ENCODE measurements around the gene RBMXL3.
"Not testable (repeated sequence)": the region's sequence is repeated elsewhere in the genome, so short reads cannot be mapped to it uniquely, and the experiment has no call there.

RBMXL3 gene

DNA sequence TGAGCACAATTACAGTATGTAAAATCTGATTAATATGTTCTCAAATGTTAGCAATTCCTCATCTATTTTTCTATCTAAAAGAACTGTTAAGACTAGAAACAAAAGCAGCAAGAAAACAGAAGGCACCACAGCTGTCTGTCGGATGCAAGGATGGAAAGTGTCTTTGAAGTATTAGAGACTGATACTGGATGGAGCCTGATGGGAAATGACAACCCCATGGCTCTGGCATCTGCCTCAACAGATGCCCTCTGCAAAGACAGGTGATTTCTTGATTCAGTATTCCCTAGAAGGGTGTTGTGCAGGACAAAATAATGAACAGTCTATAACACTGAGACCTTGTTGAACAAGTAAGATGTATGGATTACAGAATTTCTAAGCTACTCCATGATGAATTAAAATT is 24.9 kb downstream of the RBMXL3 start:
- no peak overlapping the region for H3K4me3 ChIP-seq (replicated peaks in 1 of 2; ENCODE audit: low read depth in 2 of 2, low read length in 2 of 2)
- no peak for DNase-seq (ENCODE audit: low read depth in 2 of 2)
- TF ChIP-seq, protein P1, sequence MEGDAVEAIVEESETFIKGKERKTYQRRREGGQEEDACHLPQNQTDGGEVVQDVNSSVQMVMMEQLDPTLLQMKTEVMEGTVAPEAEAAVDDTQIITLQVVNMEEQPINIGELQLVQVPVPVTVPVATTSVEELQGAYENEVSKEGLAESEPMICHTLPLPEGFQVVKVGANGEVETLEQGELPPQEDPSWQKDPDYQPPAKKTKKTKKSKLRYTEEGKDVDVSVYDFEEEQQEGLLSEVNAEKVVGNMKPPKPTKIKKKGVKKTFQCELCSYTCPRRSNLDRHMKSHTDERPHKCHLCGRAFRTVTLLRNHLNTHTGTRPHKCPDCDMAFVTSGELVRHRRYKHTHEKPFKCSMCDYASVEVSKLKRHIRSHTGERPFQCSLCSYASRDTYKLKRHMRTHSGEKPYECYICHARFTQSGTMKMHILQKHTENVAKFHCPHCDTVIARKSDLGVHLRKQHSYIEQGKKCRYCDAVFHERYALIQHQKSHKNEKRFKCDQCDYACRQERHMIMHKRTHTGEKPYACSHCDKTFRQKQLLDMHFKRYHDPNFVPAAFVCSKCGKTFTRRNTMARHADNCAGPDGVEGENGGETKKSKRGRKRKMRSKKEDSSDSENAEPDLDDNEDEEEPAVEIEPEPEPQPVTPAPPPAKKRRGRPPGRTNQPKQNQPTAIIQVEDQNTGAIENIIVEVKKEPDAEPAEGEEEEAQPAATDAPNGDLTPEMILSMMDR (IDR thresholded peaks at IDR 0.05; ENCODE audit: low read depth, low read length): no peak

DNA sequence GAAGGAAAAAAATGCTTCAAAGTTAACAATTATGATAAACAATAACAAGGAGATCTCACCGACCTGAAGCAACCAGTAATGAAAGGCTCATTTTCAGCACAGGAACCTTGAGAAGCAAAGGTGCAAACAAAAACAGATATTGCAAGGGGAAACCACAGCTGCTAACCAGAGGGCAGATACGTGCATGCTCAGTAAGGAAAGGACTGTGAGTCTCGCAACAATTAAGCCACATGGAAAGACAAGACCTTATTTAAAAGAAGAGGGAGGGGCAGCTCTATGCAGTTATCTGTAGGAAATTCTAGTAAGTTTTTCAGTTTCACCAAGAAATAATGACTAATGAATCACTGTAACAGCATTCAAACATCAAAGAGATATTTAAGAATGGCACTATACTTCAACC is 25.4 kb downstream of the RBMXL3 start:
- DNase-seq (ENCODE audit: low read depth in 2 of 2): no peak
- H3K4me3 ChIP-seq (replicated peaks in 1 of 2; ENCODE audit: low read depth in 2 of 2, low read length in 2 of 2): no peak overlapping the region
- TF ChIP-seq, protein P1 (IDR thresholded peaks at IDR 0.05; ENCODE audit: low read depth, low read length): no peak

DNA sequence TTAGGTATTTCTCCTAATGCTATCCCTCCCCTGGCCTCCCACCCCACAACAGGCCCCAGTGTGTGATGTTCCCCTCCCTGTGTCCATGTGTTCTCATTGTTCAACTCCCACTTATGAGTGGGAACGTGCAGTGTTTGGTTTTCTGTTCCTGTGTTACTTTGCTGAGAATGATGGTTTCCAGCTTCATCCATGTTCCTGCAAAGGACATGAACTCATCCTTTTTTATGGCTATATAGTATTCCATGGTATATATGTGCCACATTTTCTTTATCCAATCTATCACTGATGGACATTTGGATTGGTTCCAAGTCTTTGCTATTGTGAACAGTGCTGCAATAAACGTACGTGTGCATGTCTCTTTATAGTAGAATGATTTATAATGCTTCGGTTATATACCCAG is 28.1 kb downstream of the RBMXL3 start:
- DNase-seq (ENCODE audit: low read depth in 2 of 2); H3K4me3 ChIP-seq (replicated peaks in 1 of 2; ENCODE audit: low read depth in 2 of 2, low read length in 2 of 2): not testable (repeated sequence)

DNA sequence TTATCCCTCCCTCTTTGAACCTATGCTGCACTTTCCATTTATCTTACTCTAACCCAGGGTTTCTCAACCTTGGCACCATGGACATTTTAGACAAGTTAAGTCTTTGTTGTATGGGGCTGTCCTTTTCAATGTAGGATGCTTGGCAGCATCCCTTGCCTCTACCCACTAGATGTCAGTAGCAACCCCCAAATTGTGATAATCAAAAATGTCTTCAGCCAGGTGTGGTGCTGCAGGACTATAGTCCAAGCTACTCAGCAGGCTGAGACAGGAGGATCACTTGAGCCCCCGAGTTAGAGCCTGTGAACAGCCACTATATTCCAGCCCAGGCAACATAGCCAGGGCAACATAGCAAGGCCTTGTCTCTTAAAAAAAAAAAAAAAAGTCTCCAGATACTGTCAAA is 37.7 kb downstream of the RBMXL3 start:
- TF ChIP-seq, protein P1 (IDR thresholded peaks at IDR 0.05; ENCODE audit: low read depth, low read length): peak; percentile 32
- peak; percentile 12 to 22 for DNase-seq (ENCODE audit: low read depth in 2 of 2)
- no peak overlapping the region for H3K4me3 ChIP-seq (replicated peaks in 1 of 2; ENCODE audit: low read depth in 2 of 2, low read length in 2 of 2)

DNA sequence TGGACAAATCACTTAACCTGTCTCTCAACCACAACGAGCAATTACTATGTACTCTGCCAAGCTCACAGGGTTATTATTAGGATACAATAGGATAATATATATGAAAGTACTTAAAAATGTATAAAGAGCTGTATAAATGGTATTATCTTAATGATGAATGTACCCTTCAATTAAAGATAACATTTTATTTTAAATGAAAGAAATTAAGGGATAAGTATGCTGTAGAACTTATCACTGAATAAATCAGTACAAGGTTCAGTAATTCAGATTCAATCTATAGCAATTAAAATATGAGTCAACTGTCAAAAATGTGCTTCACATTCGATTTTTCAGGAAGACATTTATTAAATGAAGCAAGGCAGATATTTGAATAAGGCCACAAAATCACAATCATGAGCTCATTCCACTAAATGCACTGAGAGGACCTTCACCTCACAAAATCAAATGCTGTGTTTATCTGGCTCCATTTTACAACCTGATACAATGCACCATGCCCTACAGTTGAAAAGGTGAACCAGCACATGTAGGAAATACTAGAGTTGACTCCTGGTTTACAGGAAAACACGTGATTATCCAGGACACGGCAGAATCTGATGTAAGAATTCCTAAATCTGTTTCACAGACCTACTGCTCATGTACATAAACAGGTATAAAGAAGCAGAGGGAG is 40.3 kb downstream of the RBMXL3 start:
- H3K4me3 ChIP-seq (replicated peaks in 1 of 2; ENCODE audit: low read depth in 2 of 2, low read length in 2 of 2): no peak overlapping the region
- TF ChIP-seq, protein P1 (IDR thresholded peaks at IDR 0.05; ENCODE audit: low read depth, low read length): no peak
- DNase-seq (ENCODE audit: low read depth in 2 of 2): no peak

DNA sequence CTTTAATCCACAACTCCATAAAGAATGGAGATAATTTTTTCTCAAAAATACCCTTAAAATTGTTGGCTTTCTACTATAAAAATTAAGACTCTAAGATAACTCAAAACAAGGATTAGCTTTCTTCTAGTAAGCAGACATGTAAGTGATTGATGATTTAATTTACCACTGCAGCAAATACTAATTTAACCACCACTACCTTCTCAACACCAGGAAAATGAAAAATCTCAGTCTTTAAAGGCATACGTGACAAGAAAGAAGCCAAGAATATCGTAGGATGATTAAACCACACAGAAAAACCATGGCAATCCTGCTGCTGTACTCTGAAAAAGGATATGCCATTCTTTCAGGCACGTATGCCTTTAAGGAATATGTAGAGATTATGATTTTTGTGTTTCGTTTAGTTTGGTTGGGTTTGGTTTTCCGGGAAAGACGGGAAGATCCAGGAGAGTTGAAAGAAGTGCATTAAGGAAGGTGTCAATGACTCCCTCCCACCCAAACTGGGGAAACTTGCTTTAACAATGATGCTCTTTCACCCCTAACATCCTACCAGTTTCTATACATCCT is 43.8 kb downstream of the RBMXL3 start:
- H3K4me3 ChIP-seq (replicated peaks in 1 of 2; ENCODE audit: low read depth in 2 of 2, low read length in 2 of 2): peak overlapping the region; percentile 54 to 69
- DNase-seq (ENCODE audit: low read depth in 2 of 2): peak in 1 of 2 donors; percentile 2
- TF ChIP-seq, protein P1 (IDR thresholded peaks at IDR 0.05; ENCODE audit: low read depth, low read length): no peak

DNA sequence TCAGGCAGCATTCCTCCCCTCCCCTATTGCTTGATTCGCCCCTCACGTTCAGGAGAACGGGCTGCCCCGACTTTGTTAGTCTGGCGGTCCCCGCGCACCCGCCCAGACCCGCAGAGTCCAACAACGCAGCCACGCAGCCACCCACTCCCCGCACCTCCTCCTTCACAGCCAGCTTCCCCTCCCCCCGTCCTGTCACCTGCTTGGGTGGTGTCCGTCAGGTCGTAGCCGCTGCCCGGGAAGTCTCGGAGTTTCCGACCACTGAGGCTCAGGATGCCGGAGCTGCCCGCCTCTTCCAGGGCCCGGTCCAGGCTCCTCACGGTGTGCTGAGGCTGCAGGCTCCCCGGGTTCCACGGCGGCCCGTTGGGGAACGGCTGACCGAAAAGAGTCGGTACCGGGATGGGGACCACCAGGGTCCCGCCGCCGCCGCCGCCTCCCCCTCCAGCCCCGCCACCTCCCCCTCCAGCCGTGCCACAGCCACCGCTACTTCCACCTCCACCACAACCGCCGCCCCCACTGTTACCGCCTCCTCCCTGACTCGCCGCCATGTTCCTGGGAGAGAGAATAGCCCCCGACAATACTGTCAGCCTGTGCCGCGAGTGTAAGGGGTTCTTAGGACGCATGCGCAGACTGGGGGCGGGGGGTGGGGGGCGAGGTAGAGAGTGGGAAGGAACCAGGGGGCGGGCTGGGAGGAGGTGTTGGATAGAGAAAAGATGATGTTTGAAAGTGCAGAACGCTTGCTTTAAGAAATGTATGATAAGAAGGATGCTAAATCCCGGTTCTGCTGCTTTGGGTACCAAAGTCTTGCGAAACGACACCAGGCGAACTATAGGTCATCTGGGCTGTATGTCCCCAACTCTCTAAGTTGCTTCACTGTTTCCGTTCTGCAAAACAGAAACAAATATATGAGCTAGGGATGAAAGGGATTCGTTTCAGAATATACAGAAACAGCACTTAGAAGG is 44.6 kb downstream of the RBMXL3 start, which contains the start of gene LRCH2:
LRCH2 (minus strand) TSS at position 600 of the 959 bp plus-strand sequence; CDS start at position 545, 55 bp downstream.
- TF ChIP-seq, protein P1 (IDR thresholded peaks at IDR 0.05; ENCODE audit: low read depth, low read length): no peak
- H3K4me3 ChIP-seq (replicated peaks in 1 of 2; ENCODE audit: low read depth in 2 of 2, low read length in 2 of 2): peak within 1 kb of the TSS; percentile 54 to 69
- DNase-seq (ENCODE audit: low read depth in 2 of 2): peak; percentile 1 to 58

Measured in cardiac fibroblast (primary cell).